Left lung (tissue), 10 donors: ENCODE data around the gene CLDND2. TPM values are rescaled to one million over a fixed set of nuclear protein-coding genes. Genes with fewer than 3 reads are reported as not detected.

Experiments used
- ATAC-seq: fragments of 200-7000 bp; cut with Tn5 transposase; one replicate; pipeline ENCODE4 v1.9.1; 2020; ENCODE audit warnings: moderate library complexity
- DNase-seq, 4 donors: peaks; one replicate each; pipeline ENCODE4 v3.0.0-alpha.2; 2013 to 2020
- H3K27ac ChIP-seq, 2 donors: fragments of 200-600 bp; sonication (generic) in 1 of 2; one replicate each; pipeline versions ENCODE4 v1.5.0 to v1.8.0; 2020 to 2021
- H3K27me3 ChIP-seq, 2 donors: fragments of 200-600 bp; sonication (generic) in 1 of 2; one replicate each; pipeline versions ENCODE4 v1.5.0 to v1.8.0; 2020 to 2021
- H3K36me3 ChIP-seq, 2 donors: fragments of 200-600 bp; sonication (generic) in 1 of 2; one replicate each; pipeline versions ENCODE4 v1.5.0 to v1.8.0; 2020 to 2021
- H3K4me1 ChIP-seq, 2 donors: fragments of 200-600 bp; one replicate each; pipeline ENCODE4 v1.8.0; 2021
- H3K4me3 ChIP-seq, 2 donors: fragments of 200-600 bp; sonication (generic) in 1 of 2; one replicate each; pipeline versions ENCODE4 v1.5.0 to v1.8.0; 2020 to 2021; ENCODE audit warnings: mild to moderate bottlenecking in 1 of 2
- H3K9me3 ChIP-seq, 2 donors: fragments of 200-600 bp; sonication (generic) in 1 of 2; one replicate each; pipeline versions ENCODE4 v1.5.0 to v1.8.0; 2020 to 2021
- CTCF ChIP-seq, 2 donors: fragments of 200-600 bp; sonication (generic) in 1 of 2; IDR thresholded peaks; one replicate each; pipeline versions ENCODE4 v1.5.0 to v1.8.0; 2021; ENCODE audit warnings: antibody characterized with exemption in 2 of 2
- intact Hi-C, 2 donors: fragments of 100-400 bp; cut with DNase I; formaldehyde crosslinking; loops; one replicate each; pipeline versions ENCODE4 v1.11.2 to v1.14.2; 2022
- polyA plus RNA-seq, 6 donors: library from polyadenylated mRNA; unstranded; fragments of 120-200 nt; gene quantifications; one replicate each; pipeline ENCODE4 v1.2.1, GENCODE V29; 2013; ENCODE audit not compliant: insufficient read length in 6 of 6
- total RNA-seq, 2 donors: library from RNA; stranded (reverse); fragmentation: NEBNext Ultra II Directional; extraction: Animal tissue kit (Norgen Biotek cat#: 25700); gene quantifications; one replicate each; pipeline ENCODE4 v1.2.1, GENCODE V29; 2021
- donor health status: DM: no; HTN: yes; CAD: no.
- donor health status: DM: no; HTN: no; CAD: no.

Gene CLDND2
- total and polyA plus RNA-seq, 8 donors: 0.92 to 1.9 (median 1.4) TPM

GRCh38 chr19:51339687-51340656 is 28.8 kb downstream of the CLDND2 start:
- Histone ChIP-seq H3K27ac (peak overlapping the region; percentile 69 to 78), H3K4me1 (peaks cover 2 to 20% of the 10 kb centered on the region in 2 donors), H3K27me3 (peaks cover 0 to 14% of the 10 kb centered on the region in 2 donors), H3K36me3 (peaks cover 0 to 6% of the 10 kb centered on the region in 2 donors), H3K4me3 (peak overlapping the region; percentile 62 to 75), H3K9me3 (no peaks in the 10 kb centered on the region)
- intact Hi-C loops: no loop called here
- ATAC-seq: peak; percentile 96
- peak; percentile 66 to 100 (median 96) for DNase-seq
- TF ChIP-seq CTCF (IDR thresholded peaks at IDR 0.05): no peak

DNA sequence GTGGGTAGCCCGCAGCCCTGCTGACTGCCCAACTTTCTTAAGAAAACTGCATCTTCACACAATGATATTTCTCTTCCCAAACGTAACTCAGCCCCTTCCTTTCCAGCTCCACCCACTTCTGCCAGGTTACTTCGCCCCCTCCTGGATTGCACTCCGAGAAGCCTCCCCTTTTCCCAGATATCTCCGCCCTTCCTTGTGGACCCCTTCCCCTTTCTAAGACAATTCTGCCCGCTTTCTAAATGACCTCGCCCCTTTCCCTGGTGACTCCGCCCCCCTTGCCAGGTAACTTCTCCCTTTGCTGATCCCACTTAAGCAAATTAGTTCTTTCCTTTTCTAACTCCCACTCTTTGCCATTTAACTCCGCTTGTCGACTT is 29.5 kb downstream of the CLDND2 start:
- Histone ChIP-seq H3K9me3 (no peaks in the 10 kb centered on the region), H3K27me3 (peaks cover 0 to 14% of the 10 kb centered on the region in 2 donors), H3K27ac (peak overlapping the region; percentile 69 to 78), H3K36me3 (no peaks in the 10 kb centered on the region), H3K4me3 (peak overlapping the region; percentile 62 to 75), H3K4me1 (peaks cover 2 to 20% of the 10 kb centered on the region in 2 donors)
- intact Hi-C loops: no loop called here
- DNase-seq (no peak), ATAC-seq (no peak)
- no peak for TF ChIP-seq CTCF (IDR thresholded peaks at IDR 0.05)

DNA sequence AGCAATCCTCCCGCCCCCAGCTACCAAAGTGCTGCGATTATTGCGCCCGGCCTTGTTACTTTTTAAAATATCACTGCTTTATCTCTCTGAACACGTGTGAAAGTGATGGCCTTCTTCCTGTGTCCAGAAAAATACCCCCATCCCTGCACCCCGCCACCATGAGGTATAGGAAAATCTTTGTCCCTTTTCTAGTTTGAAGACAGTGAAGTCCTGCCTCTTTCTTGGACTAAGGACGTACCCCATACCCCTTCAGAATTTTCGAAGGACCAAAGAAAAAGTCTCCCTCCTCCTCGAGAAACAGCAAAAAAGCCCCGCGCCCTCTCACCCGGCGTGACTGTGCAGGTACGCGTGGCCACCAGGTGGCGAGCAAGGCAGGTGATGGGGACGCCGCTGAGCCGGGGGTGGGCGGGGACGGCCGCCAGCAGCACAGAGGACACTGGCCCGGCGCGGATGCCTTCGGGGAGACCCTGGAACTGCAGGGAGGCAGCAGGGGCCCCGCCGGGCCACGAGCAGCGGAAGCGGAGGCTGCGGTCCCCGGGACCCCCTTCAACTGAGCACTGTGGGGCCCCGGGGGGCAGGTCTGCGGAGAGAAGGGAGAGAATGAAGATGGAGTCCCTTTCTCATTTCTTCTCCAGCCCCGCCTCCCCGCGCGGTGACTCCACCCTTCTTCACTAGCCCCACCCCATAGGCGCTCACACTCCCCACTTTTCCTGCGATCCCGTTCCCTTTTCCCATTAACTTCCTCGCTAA is 30.1 kb downstream of the CLDND2 start:
- Histone ChIP-seq H3K9me3 (no peaks in the 10 kb centered on the region), H3K27ac (peak overlapping the region; percentile 69 to 78), H3K4me3 (peak overlapping the region; percentile 62 to 75), H3K4me1 (peaks cover 2 to 20% of the 10 kb centered on the region in 2 donors), H3K27me3 (peaks cover 0 to 14% of the 10 kb centered on the region in 2 donors), H3K36me3 (no peaks in the 10 kb centered on the region)
- ATAC-seq (peak; percentile 82), DNase-seq (peak; percentile 67 to 95 (median 80))
- TF ChIP-seq CTCF (IDR thresholded peaks at IDR 0.05): peak; percentile 80 to 88
- intact Hi-C loops: no loop called here

GRCh38 chr19:51337861-51338562 is 30.8 kb downstream of the CLDND2 start:
- no peak for ATAC-seq

More at GRCh38 chr19:51337861-51338562, 30.8 kb downstream of the CLDND2 start:
- no peak for TF ChIP-seq CTCF (IDR thresholded peaks at IDR 0.05)
- no peak overlapping the region for H3K4me3 ChIP-seq
- H3K36me3 ChIP-seq: no peaks in the 10 kb centered on the region
- no peak for DNase-seq
- peaks cover 0 to 14% of the 10 kb centered on the region in 2 donors for H3K27me3 ChIP-seq
- no peaks in the 10 kb centered on the region for H3K9me3 ChIP-seq
- peaks cover 2 to 20% of the 10 kb centered on the region in 2 donors for H3K4me1 ChIP-seq
- intact Hi-C loops: no loop called here
- H3K27ac ChIP-seq: no peak overlapping the region
